Upper lobe of right lung (tissue), 1 donor: Measurements from ENCODE around the gene TNNT3. TPM values are rescaled to one million over a fixed set of nuclear protein-coding genes. Genes with fewer than 3 reads are reported as not detected.

Source experiments
- ATAC-seq: fragments of 200-7000 bp; cut with Tn5 transposase; one replicate; pipeline ENCODE4 v1.9.1; 2020; ENCODE audit warnings: mild to moderate bottlenecking, moderate library complexity
- DNase-seq: peaks from one replicate; pipeline ENCODE4 v3.0.0-alpha.2; 2020
- H3K27ac ChIP-seq: fragments of 200-600 bp; one replicate; pipeline ENCODE4 v1.8.0; 2022
- H3K27me3 ChIP-seq: fragments of 200-600 bp; one replicate; pipeline ENCODE4 v1.8.0; 2022; ENCODE audit warnings: mild to moderate bottlenecking
- H3K36me3 ChIP-seq: fragments of 200-600 bp; one replicate; pipeline ENCODE4 v1.8.0; 2022
- H3K4me1 ChIP-seq: fragments of 200-600 bp; one replicate; pipeline ENCODE4 v1.8.0; 2022
- H3K4me3 ChIP-seq: fragments of 200-600 bp; one replicate; pipeline ENCODE4 v1.8.0; 2022; ENCODE audit warnings: mild to moderate bottlenecking
- H3K9me3 ChIP-seq: fragments of 200-600 bp; one replicate; pipeline ENCODE4 v1.8.0; 2022
- intact Hi-C: fragments of 100-400 bp; cut with DNase I; formaldehyde crosslinking; loops from one replicate; pipeline ENCODE4 v1.11.0; 2022
- total RNA-seq: library from RNA; stranded (reverse); fragmentation: NEBNext Ultra II Directional; extraction: Animal tissue kit (Norgen Biotek cat#: 25700); gene quantifications from one replicate; pipeline ENCODE4 v1.2.1, GENCODE V29; 2021
- TF ChIP-seq, protein P1 (sequence below): fragments of 200-600 bp; IDR thresholded peaks from one replicate; pipeline ENCODE4 v1.8.0; 2022; ENCODE audit warnings: antibody characterized with exemption
- donor health status: DM: no; HTN: yes; CAD: no; lungs with severe emphysema.

The TNNT3 gene
- total RNA-seq, 1 donor from 2014 or later, result 0.43 TPM

GRCh38 chr11:1942558-1943260 lies 23.2 kb downstream of the TNNT3 start:
- peaks cover 5% of the 10 kb centered on the region for H3K27me3 ChIP-seq
- H3K9me3 ChIP-seq, result no peaks in the 10 kb centered on the region
- ATAC-seq (no peak), DNase-seq (peak; percentile 49)
- TF ChIP-seq, protein P1, sequence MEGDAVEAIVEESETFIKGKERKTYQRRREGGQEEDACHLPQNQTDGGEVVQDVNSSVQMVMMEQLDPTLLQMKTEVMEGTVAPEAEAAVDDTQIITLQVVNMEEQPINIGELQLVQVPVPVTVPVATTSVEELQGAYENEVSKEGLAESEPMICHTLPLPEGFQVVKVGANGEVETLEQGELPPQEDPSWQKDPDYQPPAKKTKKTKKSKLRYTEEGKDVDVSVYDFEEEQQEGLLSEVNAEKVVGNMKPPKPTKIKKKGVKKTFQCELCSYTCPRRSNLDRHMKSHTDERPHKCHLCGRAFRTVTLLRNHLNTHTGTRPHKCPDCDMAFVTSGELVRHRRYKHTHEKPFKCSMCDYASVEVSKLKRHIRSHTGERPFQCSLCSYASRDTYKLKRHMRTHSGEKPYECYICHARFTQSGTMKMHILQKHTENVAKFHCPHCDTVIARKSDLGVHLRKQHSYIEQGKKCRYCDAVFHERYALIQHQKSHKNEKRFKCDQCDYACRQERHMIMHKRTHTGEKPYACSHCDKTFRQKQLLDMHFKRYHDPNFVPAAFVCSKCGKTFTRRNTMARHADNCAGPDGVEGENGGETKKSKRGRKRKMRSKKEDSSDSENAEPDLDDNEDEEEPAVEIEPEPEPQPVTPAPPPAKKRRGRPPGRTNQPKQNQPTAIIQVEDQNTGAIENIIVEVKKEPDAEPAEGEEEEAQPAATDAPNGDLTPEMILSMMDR, result no peak
- H3K4me1 ChIP-seq, result no peaks in the 10 kb centered on the region
- no peak overlapping the region for H3K27ac ChIP-seq
- no peak overlapping the region for H3K4me3 ChIP-seq
- no peaks in the 10 kb centered on the region for H3K36me3 ChIP-seq
- intact Hi-C loops, result loop anchor here (5.0 kb wide), 1 partner anchor 45 kb away; no protein-coding TSS in a partner anchor

GRCh38 chr11:1943576-1943975 lies 24.1 kb downstream of the TNNT3 start:
- H3K4me3 ChIP-seq, result no peak overlapping the region

DNA sequence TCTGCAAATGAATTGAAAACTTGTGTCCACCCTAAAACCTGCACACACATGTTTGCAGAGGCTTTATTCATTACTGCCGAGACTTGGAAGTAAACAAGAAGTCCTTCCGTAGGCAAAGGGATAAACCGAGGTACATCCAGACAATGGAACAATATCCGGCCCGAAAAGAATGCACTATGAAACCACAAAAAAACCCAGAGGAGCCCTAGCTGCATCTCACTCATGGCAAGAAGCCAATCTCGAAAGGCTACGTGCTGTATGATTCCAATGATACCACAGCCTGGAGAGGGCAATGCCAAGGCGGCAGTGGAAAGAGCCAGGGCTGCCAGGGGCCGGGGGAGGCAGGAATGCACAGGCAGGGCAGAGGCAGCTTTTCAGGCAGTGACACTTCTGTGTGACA lies 24.5 kb downstream of the TNNT3 start:
- H3K4me1 ChIP-seq, result no peaks in the 10 kb centered on the region
- intact Hi-C loops, result loop anchor here (5.0 kb wide), 1 partner anchor 47 kb away; no protein-coding TSS in a partner anchor
- no peak overlapping the region for H3K27ac ChIP-seq
- peak; percentile 54 for DNase-seq
- no peak for ATAC-seq
- TF ChIP-seq, protein P1, result no peak
- H3K9me3 ChIP-seq, result no peaks in the 10 kb centered on the region
- H3K4me3 ChIP-seq, result no peak overlapping the region
- H3K27me3 ChIP-seq, result peaks cover 3% of the 10 kb centered on the region
- no peaks in the 10 kb centered on the region for H3K36me3 ChIP-seq

More at GRCh38 chr11:1943576-1943975, 24.1 kb downstream of the TNNT3 start:
- Histone ChIP-seq H3K27ac (no peak overlapping the region), H3K9me3 (no peaks in the 10 kb centered on the region), H3K27me3 (peaks cover 5% of the 10 kb centered on the region), H3K36me3 (no peaks in the 10 kb centered on the region), H3K4me1 (no peaks in the 10 kb centered on the region)
- TF ChIP-seq, protein P1, result no peak
- DNase-seq, result peak; percentile 44
- intact Hi-C loops, result loop anchor here (5.0 kb wide), 1 partner anchor 46 kb away; no protein-coding TSS in a partner anchor
- ATAC-seq, result no peak

DNA sequence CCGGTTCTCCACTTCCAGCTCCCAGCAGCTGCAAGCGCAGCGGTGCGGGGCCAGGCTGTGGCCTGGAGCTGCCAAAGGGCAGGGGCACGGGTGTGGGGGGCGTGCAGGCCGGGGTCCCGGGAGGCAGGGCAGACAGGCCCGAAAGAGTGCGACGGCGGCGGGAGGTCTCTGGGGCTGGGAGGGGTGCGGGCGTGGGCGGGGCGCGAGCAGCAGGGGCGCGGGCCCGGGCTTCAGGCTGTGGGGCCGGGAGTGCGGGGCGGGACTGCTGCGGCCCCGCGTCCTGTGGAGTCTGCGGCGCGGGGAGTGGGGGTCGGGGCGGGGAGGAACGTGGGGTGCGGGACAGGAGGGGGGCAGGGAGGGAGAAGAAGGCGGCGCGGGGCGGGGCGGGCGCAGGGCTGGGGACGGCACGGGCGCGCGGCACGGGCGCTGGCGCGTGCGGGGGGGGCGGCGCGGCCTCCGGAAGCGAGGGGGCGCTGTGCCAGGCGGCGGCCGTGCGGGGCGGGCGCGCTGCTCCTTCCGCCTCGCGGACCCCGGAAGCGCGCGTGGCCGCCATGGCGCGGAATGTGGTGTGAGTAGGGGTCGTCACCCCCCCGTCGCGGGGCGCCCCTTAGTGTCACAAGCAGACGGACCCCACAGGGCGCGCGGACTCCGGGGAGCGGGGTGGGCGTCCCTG lies 27.4 kb downstream of the TNNT3 start, which contains the start of gene MRPL23:
MRPL23 (plus strand) TSS at position 521 of the 673 bp plus-strand sequence; CDS start at position 552, 31 bp downstream.
- Histone ChIP-seq H3K9me3 (no peaks in the 10 kb centered on the region), H3K4me1 (no peaks in the 10 kb centered on the region), H3K27ac (no peak within 1 kb of the TSS), H3K36me3 (no peaks in the 10 kb centered on the region), H3K4me3 (no peak within 1 kb of the TSS), H3K27me3 (no peaks in the 10 kb centered on the region)
- TF ChIP-seq, protein P1, result no peak
- intact Hi-C loops, result no loop called here
- DNase-seq (peak; percentile 65), ATAC-seq (peak; percentile 93)

GRCh38 chr11:1947592-1948237 lies 28.2 kb downstream of the TNNT3 start:
- peak; percentile 24 for ATAC-seq
- TF ChIP-seq, protein P1, result no peak
- no peak overlapping the region for H3K27ac ChIP-seq
- H3K27me3 ChIP-seq, result no peaks in the 10 kb centered on the region
- intact Hi-C loops, result no loop called here
- H3K9me3 ChIP-seq, result no peaks in the 10 kb centered on the region
- no peak for DNase-seq
- H3K4me1 ChIP-seq, result no peaks in the 10 kb centered on the region
- H3K36me3 ChIP-seq, result no peaks in the 10 kb centered on the region
- H3K4me3 ChIP-seq, result no peak overlapping the region
